GM19023 (cell line): Measurements from ENCODE around the gene COPS7A.
A peak's percentile ranks its signal among the peaks of the same experiment; 100 is the strongest.

ENCODE experiments used
- ATAC-seq: cut with Tn5 transposase; IDR thresholded peaks from one replicate; pipeline ENCODE4 v1.9.1; 2021; ENCODE audit warnings: mild to moderate bottlenecking, moderate library complexity; ENCODE audit not compliant: unreplicated experiment

The COPS7A gene, protein sequence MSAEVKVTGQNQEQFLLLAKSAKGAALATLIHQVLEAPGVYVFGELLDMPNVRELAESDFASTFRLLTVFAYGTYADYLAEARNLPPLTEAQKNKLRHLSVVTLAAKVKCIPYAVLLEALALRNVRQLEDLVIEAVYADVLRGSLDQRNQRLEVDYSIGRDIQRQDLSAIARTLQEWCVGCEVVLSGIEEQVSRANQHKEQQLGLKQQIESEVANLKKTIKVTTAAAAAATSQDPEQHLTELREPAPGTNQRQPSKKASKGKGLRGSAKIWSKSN

DNA sequence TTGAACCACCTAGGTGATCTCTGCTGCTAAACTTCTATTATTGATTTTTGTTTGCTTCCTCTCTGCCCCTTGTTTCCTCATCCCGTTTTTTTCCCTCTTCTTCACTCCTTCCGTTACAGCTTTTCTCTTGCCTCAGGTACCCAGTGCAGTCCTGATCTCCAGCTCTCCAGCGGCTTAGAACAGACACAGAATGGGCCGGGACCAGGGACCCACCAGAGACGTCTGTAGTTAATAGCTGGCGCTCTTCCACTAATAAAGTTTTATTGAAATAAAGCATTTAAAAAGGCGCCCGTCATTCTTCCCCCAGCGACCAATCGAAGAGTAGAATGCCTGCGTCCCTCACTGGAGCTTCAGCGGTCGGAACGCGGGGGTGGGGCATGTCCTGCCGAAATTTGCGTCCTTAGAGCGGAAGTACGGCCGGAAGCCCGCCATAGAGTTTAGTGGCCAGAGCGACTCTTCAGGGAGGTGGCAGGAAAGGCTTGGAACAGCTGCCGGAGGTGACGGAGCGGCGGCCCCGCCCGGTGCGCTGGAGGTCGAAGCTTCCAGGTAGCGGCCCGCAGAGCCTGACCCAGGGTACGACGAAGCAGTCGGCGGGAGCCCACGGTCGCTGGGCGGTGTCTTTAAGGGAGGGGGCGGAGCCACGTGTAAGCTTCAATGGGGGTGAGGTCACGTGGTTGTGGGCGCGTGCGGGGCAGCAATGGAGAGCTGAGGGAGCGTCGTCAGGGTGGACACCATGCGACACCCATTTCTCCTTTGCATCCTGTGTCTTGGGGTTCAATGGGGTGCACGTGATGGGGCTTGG lies at the start of gene COPS7A:
Gene COPS7A, plus strand, starts transcription at position 440 of the 802 bp plus-strand sequence. CDS start 611 bp downstream, outside the sequence.
- peak; percentile 94 for ATAC-seq

DNA sequence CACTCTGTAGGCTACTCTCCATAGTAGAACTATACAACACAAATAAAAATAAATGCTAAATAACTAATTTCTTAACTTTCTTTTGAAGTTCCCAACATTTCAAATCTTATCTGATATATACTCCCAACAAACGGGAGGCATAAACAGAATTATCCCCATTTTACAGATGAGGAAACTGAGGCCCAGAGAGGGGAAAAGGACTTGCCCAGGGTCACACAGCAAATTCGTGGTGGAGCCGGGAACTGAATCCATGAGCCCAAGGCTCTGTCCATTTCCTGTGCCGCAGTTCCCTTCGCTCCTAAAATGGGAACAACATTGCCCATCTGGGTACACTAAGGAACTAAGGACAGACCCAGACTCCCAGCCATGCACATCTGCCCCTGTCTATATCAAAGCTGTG lies 46.9 kb upstream of the COPS7A start:
- no peak for ATAC-seq

GRCh38 chr12:6684609-6685008 lies 39.2 kb upstream of the COPS7A start:
- ATAC-seq = no peak

DNA sequence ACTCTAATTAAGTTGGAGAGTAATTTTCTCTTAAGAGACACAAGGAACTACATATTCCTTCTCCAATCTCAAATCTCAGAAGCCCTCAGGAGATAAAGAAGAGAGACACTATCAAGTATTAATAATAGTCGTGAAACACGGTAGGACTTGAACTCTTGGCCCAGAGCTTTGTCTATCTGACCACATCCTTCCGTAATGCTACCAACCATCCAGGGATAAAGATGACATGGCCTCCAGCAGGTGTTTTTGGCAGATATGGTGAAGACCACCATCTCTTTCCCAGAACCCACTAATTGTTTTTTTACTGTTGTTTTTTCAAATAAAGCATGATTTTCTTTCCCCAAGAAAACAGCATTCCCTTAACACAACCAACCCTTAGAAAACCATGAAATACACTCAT lies 38.0 kb upstream of the COPS7A start:
- ATAC-seq = no peak

DNA sequence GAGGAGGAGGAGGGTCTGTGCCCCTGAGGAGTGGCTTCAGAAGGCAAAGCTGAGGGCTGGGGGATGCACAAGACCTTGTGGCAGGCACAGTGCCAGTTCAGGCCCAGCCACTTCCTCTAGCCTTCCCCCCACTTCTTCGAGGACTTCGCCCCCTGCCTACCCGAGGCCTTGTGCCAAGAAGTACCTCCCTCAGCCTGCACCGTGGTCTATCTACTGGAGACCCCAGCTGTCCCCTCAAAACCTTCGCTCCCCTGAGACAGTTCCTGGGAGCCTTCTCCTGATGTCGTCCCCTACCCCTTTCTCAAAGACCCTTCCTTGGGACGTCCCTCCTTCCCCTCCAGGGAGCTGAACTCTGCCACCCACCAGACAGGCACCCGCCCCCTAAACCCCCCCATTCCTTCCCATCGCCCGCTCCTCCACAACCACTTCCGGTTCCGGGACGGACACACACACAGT lies 35.3 kb upstream of the COPS7A start:
- ATAC-seq = peak; percentile 1

DNA sequence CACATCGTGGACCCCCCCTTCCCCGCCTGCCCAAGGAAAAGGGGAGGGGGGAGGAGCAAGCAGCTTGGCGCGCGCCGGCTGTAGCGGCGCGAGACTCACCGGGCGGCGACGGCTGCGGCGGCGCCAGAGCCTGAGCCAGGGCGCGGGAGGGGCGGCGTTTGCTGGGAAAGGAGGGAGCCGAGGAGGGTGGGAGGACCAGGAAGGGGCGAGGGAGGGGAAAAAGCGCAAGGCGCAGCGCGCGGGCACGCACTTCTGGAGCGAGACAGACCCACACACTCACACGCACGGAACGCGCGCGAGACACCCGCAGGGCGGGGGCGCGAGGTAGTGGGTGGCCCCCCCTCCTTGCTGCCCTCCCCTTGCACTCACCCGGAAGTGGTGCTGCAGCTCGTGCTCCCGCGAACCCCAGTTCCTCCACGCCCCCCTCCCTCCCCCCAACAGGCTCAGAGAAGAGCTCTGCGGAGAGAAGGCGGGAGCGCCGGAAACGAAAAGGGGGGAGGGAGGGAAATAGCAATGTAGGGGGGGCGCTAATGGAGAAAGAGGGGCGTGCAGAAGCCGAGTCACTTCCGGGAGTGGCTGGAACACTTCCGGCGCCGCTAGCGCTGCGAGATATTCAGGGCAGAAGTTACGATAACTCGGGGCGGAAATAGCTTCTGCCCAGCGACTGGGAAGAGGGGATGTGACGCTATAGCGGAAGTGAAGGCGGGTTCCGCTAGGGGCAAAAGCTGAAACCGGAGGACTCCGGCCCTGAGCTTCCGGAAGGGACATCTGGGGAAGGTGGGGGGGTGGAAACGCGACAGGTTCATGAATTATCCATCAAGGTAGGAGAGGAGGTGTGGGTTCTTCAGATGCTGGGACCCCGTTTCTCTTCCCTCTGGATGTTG lies 34.6 kb upstream of the COPS7A start, which contains the start of gene ZNF384:
Gene ZNF384, minus strand, starts transcription at position 377 of the 884 bp plus-strand sequence. CDS start 9,855 bp downstream, outside the sequence.
- peak; percentile 80 for ATAC-seq

- ATAC-seq = no peak
These were observed 32.4 kb upstream of the COPS7A start for GRCh38 chr12:6691473-6691872.

DNA sequence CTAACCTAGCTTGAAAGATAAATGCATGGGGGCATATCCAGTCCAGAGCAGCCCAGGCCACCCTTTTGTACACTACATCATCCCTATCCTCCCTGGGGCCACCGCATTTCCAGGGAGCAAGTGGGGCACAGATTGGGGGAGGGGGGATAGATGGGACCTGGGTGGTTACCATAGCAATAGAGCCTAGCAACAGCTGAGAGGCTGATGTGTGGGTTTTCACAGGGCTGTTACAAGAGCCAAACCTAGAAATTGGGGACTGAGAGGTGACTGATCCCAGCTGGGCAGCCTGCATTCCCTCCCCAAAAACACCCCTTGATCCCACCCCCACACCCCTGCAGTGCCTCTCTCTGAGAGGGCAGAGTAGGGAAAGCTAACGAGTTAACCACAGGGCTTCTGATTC lies 31.0 kb upstream of the COPS7A start:
- ATAC-seq = no peak

DNA sequence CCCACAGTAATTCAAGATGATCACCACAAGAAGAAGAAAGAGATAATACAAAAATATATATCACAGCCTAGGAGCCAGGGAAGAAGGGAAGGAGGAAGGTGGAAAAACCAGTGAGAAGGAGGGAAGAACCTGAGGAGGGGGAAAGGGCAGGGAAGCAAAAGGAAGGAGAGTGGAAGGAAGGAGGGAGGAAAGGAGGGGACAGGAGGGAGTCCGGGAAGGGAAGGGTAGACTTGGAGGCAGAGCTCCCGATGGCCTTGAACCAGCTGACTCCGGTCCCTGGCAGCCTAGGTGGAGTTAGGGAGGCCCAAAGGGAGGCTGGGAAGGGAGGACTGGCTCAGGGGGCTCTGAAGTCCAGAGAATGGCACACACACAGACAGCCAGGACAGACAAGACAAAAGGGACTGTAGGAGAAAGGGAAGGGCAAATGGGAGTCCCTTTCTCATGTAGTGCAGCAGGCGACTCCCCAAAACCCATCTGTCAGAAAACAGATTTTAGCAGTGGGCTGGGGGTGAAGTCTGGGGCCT lies 30.0 kb upstream of the COPS7A start:
- ATAC-seq = no peak

- no peak for ATAC-seq
These were observed 29.1 kb upstream of the COPS7A start for GRCh38 chr12:6694701-6695100.

DNA sequence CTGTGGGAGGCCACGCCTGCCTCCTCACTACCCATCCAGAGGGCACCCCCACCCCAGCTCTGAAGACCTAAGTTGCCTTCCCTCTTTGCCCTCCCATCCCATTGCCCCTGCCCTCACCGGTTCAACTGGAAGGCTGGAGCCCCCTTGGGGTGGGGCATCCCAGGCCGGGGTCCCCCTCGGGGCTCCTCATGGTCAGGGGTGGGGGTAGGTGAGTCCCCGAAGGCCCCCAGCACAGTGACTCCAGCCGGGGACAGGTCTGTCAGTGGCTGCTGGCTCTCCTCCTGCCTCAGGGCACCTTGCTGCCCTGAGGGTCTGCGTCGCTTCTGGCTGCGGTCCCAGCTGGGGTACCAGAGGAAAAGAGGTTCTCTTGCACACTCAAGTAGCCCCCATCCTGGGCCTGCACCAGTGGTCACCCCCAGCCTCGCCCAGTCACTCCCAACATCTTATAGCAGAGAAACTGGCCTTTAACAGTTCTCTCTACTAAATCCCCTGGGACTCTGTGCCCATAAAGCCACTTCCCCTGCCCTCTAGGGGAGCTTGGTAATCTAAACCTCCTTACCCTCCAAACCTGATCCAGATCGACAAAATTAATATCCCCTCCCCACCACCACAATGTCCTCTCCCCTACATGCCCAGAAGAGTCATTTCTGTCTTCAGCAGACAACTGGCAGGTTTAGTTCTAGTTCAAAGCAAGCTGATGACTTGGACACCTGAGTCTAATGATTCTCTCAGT lies 28.4 kb upstream of the COPS7A start:
- ATAC-seq = no peak

GRCh38 chr12:6696690-6697583 lies 26.9 kb upstream of the COPS7A start:
- no peak for ATAC-seq

- ATAC-seq = no peak
These were observed 26.1 kb upstream of the COPS7A start for GRCh38 chr12:6697584-6698351.

GRCh38 chr12:6698352-6699046 lies 25.3 kb upstream of the COPS7A start:
- no peak for ATAC-seq

DNA sequence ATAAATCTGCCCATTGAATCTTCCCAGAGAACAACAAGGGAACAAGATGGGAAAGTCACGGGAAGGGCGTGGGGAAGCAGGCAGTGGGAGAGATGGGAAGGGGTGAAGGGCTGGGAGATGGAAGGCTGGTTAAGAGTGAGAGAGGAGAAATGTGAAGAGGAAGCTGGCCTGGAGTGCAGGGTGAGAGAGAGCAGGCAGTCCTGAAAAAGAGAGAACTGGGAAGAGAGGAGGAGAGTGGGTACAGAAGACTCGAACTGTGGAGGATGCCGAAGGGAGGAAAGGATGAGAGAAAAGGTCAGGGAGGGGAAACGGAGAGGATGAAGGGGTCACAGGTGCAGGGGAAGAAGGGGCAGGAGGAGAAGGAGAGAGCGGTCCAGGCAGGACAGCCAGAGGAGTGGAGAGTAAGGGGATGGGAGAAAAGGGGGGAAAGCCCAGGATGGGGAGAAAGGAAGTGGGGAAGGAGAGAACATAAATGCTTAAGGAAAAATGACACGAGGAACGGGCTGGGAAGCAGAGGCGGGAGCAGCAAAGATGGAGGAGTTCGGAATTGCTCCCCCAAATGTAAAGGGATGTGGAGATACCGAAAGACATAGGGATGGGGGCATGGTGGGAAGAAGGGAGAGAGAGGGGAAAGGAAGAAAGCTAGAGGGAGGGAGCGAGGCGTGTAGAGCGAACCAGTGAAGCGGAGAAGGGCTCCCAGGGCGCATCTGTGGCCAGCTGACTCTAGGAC lies 24.4 kb upstream of the COPS7A start:
- no peak for ATAC-seq

GRCh38 chr12:6699989-6700645 lies 23.7 kb upstream of the COPS7A start:
- ATAC-seq = no peak

- no peak for ATAC-seq
These were observed 23.2 kb upstream of the COPS7A start, which contains the start of gene PIANP for GRCh38 chr12:6700646-6701051. Gene PIANP, minus strand, starts transcription at chr12:6700815. Its CDS starts 2,754 bp downstream, at chr12:6698061.
